GM04503 (cell line): Measurements from ENCODE around the gene GFI1B.
"Not testable (repeated sequence)": the region's sequence is repeated elsewhere in the genome, so short reads cannot be mapped to it uniquely, and the experiment has no call there.

ENCODE experiments used
- DNase-seq: peaks from one replicate; pipeline ENCODE4 v3.0.0-alpha.2; 2012; ENCODE audit warnings: low read depth

GFI1B gene

GRCh38 chr9:132969783-132970182 is 8.7 kb upstream of the GFI1B start:
- no peak for DNase-seq

GRCh38 chr9:132970324-132971062 is 8.0 kb upstream of the GFI1B start:
- DNase-seq: no peak

GRCh38 chr9:132973166-132973565 is 5.3 kb upstream of the GFI1B start:
- no peak for DNase-seq

- no peak for DNase-seq
Observed at GRCh38 chr9:132973713-132974112, 4.8 kb upstream of the GFI1B start.

- no peak for DNase-seq
Observed at GRCh38 chr9:132975961-132976360, 2.5 kb upstream of the GFI1B start.

GRCh38 chr9:132976571-132976970 is 1.9 kb upstream of the GFI1B start:
- DNase-seq: no peak

- DNase-seq: no peak
Observed at GRCh38 chr9:132978112-132978450, 413 bp upstream of the GFI1B start.

- no peak for DNase-seq
Observed at GRCh38 chr9:132980157-132980556, 1.7 kb downstream of the GFI1B start.

- no peak for DNase-seq
Observed at GRCh38 chr9:132982458-132982857, 4.0 kb downstream of the GFI1B start.

GRCh38 chr9:132983491-132984201 is 5.2 kb downstream of the GFI1B start:
- no peak for DNase-seq

- DNase-seq: no peak
Observed at GRCh38 chr9:132984202-132985070, 5.9 kb downstream of the GFI1B start.

- no peak for DNase-seq
Observed at GRCh38 chr9:132985071-132985350, 6.5 kb downstream of the GFI1B start.

GRCh38 chr9:132985489-132985888 is 7.0 kb downstream of the GFI1B start:
- DNase-seq: no peak

GRCh38 chr9:132986114-132986513 is 7.6 kb downstream of the GFI1B start:
- no peak for DNase-seq

GRCh38 chr9:132986640-132987620 is 8.4 kb downstream of the GFI1B start:
- no peak for DNase-seq

- no peak for DNase-seq
Observed at GRCh38 chr9:132988244-132989013, 9.9 kb downstream of the GFI1B start.

- no peak for DNase-seq
Observed at GRCh38 chr9:132989014-132989310, 10.5 kb downstream of the GFI1B start.

- no peak for DNase-seq
Observed at GRCh38 chr9:132989414-132989996, 11.0 kb downstream of the GFI1B start.

GRCh38 chr9:132989998-132990557 is 11.6 kb downstream of the GFI1B start:
- DNase-seq: not testable (repeated sequence)

GRCh38 chr9:132990781-132991180 is 12.3 kb downstream of the GFI1B start:
- DNase-seq: no peak
